ENCODE results near the gene GSPT1.
"Not testable (repeated sequence)": the region's sequence is repeated elsewhere in the genome, so short reads cannot be mapped to it uniquely, and the experiment has no call there.

Gene GSPT1

GRCh38 chr16:11915644-11916523 is at the start of gene GSPT1:
GSPT1 (minus strand) TSS chr16:11915956; CDS start chr16:11915720, 236 bp downstream.
- DNase-seq: peak; percentile 87

- no peak for DNase-seq
These were observed 49.2 kb upstream of the GSPT1 start, which contains the start of gene TNFRSF17 for GRCh38 chr16:11964761-11965551. TNFRSF17 (plus strand) TSS chr16:11965210; CDS start chr16:11965325, 115 bp downstream.

- no peak for DNase-seq
These were observed 48.0 kb upstream of the GSPT1 start for GRCh38 chr16:11963706-11964105.

DNA sequence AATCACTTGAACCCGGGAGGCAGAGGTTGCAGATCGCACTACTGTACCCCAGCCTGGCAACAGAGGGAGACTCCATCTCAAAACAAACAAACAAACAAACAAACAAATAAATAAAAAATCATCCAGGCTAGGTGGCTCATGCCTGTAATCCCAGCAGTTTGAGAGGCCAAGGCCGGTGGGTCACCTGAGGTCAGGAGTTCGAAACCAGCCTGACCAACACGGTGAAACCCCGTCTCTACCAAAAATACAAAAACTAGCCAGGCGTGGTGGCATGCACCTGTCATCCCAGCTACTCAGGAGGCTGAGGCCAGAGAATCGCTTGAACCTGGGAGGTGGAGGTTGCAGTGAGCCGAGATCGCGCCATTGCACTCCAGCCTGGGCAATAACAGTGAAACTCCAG is 47.2 kb upstream of the GSPT1 start:
- DNase-seq: not testable (repeated sequence)

DNA sequence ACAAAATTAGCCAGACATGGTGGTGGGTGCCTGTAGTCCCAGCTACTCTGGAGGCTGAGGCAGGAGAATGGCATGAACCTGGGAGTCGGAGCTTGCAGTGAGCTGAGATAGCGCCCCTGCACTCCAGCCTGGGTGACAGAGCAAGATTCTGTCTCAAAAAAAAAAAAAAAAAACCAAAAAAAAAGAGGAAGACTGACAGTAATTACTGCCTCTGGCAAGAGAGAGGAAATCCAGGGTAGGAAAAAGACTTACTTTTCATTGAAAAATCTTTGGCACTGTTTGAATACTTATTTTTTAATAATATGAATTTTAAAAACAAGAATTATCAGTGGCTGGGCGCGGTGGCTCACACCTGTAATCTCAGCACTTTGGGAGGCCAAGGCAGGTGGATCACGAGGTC is 46.7 kb upstream of the GSPT1 start:
- DNase-seq: not testable (repeated sequence)

GRCh38 chr16:11957591-11958395 is 42.0 kb upstream of the GSPT1 start:
- no peak for DNase-seq

DNA sequence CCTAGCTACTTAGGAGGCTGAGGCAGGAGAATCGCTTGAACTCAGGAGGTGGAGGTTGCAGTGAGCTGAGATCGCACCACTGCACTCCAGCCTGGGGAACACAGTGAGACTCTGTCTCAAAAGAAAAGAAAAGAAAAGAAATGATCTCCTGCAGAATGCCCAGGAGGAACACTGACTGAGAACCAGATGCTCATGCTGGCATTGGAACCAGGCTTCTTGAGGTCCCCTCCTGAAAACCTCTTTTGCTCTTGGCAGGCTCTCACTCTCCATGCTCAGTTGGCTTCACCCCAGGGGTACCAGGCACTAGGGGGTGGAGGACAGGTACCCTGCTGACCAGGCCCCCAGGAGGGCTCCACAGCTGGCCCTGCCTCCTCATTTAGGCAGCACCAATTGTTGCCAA is 40.8 kb upstream of the GSPT1 start:
- DNase-seq: no peak

- DNase-seq: no peak
These were observed 40.0 kb upstream of the GSPT1 start for GRCh38 chr16:11955713-11956123.

DNA sequence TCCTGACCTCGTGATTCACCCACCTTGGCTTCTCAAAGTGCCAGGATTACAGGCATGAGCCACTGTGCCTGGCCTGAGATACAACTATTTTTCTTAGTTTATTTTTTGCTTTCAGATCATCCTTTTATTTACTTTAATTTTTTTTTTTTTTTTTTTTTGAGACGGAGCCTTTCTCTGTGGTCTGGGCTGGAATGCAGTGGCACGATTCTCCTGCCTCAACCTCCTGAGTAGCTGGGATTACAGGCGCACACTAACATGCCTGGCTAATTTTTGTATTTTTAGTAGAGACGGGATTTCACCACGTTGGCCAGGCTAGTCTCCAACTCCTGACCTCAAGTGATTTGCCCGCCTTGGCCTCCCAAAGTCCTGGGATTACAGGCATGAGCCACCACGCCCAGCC is 37.8 kb upstream of the GSPT1 start:
- DNase-seq: not testable (repeated sequence)

GRCh38 chr16:11950388-11950787 is 34.6 kb upstream of the GSPT1 start:
- no peak for DNase-seq

DNA sequence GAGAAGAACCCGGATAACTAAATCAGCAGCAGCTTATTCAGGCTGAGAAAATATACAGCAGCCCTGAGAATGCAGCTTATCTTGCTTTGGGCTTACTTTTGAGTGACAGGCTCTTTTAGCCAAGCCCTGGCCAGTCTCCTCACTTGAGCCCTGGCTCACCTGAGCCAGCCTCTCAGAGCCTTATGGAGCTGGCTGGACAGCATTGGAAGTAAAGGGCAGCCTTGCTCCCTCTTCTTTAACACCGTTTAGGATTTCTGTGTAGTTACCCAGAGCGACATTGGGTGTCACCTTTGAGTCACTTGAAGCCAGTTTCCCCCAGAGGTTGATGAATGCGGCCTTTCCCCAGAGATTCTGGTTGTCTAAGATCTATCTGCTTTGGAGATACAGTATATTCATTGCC is 33.8 kb upstream of the GSPT1 start:
- DNase-seq: peak; percentile 35

DNA sequence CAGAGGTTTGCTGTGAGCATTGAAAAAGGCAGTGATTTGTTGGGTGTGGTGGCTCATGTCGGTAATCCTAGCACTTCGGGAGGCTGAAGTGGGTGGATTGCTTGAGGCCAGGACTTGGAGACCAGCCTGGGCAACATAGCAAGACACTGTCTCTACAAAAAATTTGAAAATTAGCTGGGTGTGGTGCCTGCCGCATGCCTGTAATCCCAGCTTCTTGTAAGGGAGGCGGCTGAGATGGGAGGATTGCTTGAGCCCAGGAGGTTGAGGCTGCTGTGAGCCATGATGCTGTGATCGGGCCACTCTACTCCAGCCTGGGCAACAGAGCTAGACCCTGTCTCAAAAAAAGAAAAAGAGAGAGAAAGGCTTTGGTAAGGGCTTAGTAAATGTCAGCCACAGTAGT is 33.1 kb upstream of the GSPT1 start:
- DNase-seq: no peak

GRCh38 chr16:11946433-11946832 is 30.7 kb upstream of the GSPT1 start:
- no peak for DNase-seq

GRCh38 chr16:11941945-11942344 is 26.2 kb upstream of the GSPT1 start, which contains the start of gene NPIPB2:
NPIPB2 (minus strand) TSS chr16:11942045; CDS start chr16:11942045, 0 bp downstream.
- not testable (repeated sequence) for DNase-seq

DNA sequence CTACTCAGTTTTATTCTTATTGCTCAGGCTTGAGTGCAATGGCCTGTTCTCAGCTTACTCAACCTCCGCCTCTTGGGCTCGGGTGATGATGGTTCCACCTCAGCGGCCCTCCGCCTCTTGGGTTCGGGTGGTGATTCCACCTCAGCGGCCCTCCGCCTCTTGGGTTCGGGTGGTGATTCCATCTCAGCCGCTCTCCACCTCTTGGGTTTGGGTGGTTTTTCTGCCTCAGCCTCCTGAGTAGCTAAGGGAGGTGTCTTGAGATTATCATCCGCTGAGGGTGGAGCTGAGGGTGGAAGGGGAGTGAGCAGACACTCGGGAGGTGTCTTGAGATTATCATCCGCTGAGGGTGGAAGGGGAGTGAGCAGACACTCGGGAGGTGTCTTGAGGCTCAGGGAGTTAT is 11.6 kb upstream of the GSPT1 start:
- DNase-seq: not testable (repeated sequence)

DNA sequence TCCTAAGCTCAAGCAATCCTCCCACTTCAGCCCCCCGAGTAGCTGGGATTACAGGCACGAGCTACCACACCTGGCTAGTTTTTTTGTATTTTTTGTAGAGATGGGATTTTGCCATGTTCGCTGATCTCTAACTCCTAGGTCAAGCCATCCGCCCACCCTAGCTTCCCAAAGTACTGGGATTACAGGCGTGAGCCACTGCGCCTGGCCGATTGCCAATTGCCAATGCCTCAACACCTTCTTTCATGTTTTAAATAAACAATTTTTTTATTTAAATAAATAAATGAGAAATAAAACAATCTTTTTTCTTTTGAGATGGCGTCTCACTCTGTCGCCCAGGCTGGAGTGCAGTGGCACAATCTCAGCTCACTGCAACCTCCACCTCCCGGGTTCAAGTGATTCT is 8.3 kb upstream of the GSPT1 start:
- not testable (repeated sequence) for DNase-seq

GRCh38 chr16:11916524-11917285 is 949 bp upstream of the GSPT1 start:
- DNase-seq: no peak

- DNase-seq: no peak
These were observed 577 bp downstream of the GSPT1 start for GRCh38 chr16:11915114-11915643.

DNA sequence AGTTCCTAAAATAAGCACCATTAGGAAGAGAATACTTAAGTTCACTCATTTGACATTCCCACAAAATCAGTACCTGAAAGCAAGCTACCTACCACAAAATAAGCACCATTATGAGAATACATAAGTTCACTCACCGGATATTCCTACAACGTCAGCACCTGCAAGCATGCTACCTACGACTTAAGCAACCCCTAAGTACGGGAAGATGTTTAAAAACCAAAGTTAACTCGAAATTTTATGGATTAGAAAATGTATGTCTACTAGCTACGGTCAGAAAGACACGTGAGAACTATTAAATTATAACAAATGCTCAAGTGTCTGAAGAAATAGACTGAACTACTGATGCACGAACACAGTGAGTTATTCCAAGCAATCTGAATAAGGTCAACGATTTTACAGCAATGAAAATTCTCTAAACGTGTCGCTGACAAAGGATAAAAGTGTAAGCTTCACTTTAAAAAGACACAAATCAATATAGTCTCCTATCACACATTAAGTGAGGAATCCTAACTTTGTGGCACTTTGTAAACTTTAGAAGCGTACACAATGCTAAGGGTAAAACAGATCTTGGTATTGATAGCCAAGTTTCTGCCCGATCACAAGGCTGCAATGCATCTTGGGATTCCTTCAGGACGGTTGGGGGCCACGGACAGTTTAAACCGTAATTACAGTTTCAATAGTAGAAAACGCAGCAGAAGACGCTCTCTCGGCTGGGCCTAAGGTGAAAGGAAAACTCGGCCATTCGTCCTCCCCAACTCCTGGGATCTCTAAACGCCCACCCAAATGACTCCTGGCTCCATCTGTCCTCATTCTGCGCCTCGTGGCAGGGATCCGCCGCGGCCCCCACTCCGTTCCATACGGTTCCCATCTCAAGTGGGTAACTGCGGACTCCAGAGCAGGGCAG is 1.3 kb downstream of the GSPT1 start:
- no peak for DNase-seq

DNA sequence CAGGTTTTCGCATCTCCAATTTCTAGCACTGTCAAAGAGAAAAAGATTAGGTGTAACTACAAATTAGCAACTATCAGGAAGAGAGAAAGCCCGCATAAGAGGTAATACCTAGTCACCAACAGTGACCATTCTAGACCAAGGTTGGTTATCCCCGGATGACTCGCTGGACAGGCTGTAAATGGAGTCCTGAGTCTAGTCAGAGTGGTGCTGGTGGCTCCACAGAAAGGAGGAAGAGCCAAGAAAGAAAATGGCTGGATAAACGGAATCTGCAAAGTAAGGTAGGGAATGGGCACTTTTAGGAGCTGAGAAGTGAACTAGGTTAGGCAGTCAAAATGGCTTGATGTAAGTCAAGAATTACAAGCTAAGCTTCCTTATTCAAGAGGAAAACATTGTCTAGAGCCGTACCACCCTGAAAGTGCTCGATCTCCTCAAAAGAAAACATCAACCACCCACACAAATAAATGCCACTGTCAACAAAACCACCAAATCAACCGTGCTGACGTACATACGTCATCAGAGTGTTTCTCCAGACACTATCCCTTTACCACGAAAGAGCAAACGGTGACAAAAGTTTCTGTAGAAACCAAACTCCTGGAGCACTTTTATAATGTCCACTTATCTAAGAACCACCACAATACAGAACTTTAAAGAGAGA is 2.2 kb downstream of the GSPT1 start:
- DNase-seq: no peak

Data from NCI-H1694 treated with DMSO at 0.1 percent for 48 hours (cell line).